NCI-H774 (cell line): ENCODE data around the gene GPSM1.

Experiments used
- DNase-seq: peaks from one replicate; lab custom pipeline; 2025; lab: John Stamatoyannopoulos, UW

The GPSM1 gene

GRCh38 chr9:136377341-136378169, 50.2 kb downstream of the GPSM1 start:
- no peak for DNase-seq

GRCh38 chr9:136378170-136379002, 51.0 kb downstream of the GPSM1 start:
- no peak for DNase-seq

- DNase-seq, result no peak
Observed at GRCh38 chr9:136379003-136379287, 51.6 kb downstream of the GPSM1 start.

GRCh38 chr9:136379401-136379800, 52.1 kb downstream of the GPSM1 start:
- DNase-seq, result no peak

- no peak for DNase-seq
Observed at GRCh38 chr9:136379891-136380290, 52.6 kb downstream of the GPSM1 start.

GRCh38 chr9:136380381-136380780, 53.0 kb downstream of the GPSM1 start:
- DNase-seq, result no peak

GRCh38 chr9:136381311-136381710, 54.0 kb downstream of the GPSM1 start:
- DNase-seq, result no peak

- DNase-seq, result no peak
Observed at GRCh38 chr9:136381966-136382513, 54.7 kb downstream of the GPSM1 start.

GRCh38 chr9:136383436-136383835, 56.1 kb downstream of the GPSM1 start:
- DNase-seq, result no peak

GRCh38 chr9:136385015-136385414, 57.7 kb downstream of the GPSM1 start:
- no peak for DNase-seq

GRCh38 chr9:136386018-136386417, 58.7 kb downstream of the GPSM1 start:
- DNase-seq, result no peak

- DNase-seq, result no peak
Observed at GRCh38 chr9:136387217-136387616, 59.9 kb downstream of the GPSM1 start.

- DNase-seq, result no peak
Observed at GRCh38 chr9:136389396-136389795, 62.1 kb downstream of the GPSM1 start.

GRCh38 chr9:136391737-136392537, 64.6 kb downstream of the GPSM1 start:
- no peak for DNase-seq

GRCh38 chr9:136392538-136393449, 65.5 kb downstream of the GPSM1 start:
- no peak for DNase-seq

- no peak for DNase-seq
Observed at GRCh38 chr9:136393531-136393930, 66.2 kb downstream of the GPSM1 start.

- no peak for DNase-seq
Observed at GRCh38 chr9:136394312-136395019, 67.1 kb downstream of the GPSM1 start.

- no peak for DNase-seq
Observed at GRCh38 chr9:136395020-136395340, 67.6 kb downstream of the GPSM1 start.

- no peak for DNase-seq
Observed at GRCh38 chr9:136395345-136396218, 68.2 kb downstream of the GPSM1 start.

GRCh38 chr9:136396219-136396515, 68.8 kb downstream of the GPSM1 start:
- DNase-seq, result no peak
